Osteocyte (in vitro differentiated cells): Measurements from ENCODE around the gene CCDC146. TPM values are rescaled to one million over a fixed set of nuclear protein-coding genes. Genes with fewer than 3 reads are reported as not detected.
"Not testable (repeated sequence)": the region's sequence is repeated elsewhere in the genome, so short reads cannot be mapped to it uniquely, and the experiment has no call there.

ENCODE experiments used
- DNase-seq: peaks from one replicate; pipeline ENCODE4 v3.0.0; 2021; ENCODE audit warnings: mixed read lengths; ENCODE audit not compliant: unreplicated experiment; ENCODE audit errors: extremely low spot score
- H3K27ac Mint-ChIP-seq: one replicate; pipeline ENCODE4 v1.8.0; 2021; ENCODE audit warnings: mild to moderate bottlenecking, mixed read lengths; ENCODE audit not compliant: unreplicated experiment
- H3K27me3 Mint-ChIP-seq: one replicate; pipeline ENCODE4 v1.8.0; 2021; ENCODE audit warnings: mixed read lengths; ENCODE audit not compliant: unreplicated experiment
- H3K36me3 Mint-ChIP-seq: one replicate; pipeline ENCODE4 v1.8.0; 2021; ENCODE audit warnings: mixed read lengths; ENCODE audit not compliant: unreplicated experiment
- H3K4me1 Mint-ChIP-seq: one replicate; pipeline ENCODE4 v1.8.0; 2021; ENCODE audit warnings: mixed read lengths; ENCODE audit not compliant: unreplicated experiment
- H3K4me3 Mint-ChIP-seq: one replicate; pipeline ENCODE4 v1.8.0; 2021; ENCODE audit warnings: mild to moderate bottlenecking, moderate library complexity, mixed read lengths; ENCODE audit not compliant: unreplicated experiment
- H3K9me3 Mint-ChIP-seq: one replicate; pipeline ENCODE4 v1.8.0; 2021; ENCODE audit warnings: mixed read lengths; ENCODE audit not compliant: unreplicated experiment
- CTCF ChIP-seq: fragments of 200-600 bp; sonication (generic); IDR thresholded peaks from 2 replicates; pipeline ENCODE4 v1.5.0; 2021; ENCODE audit warnings: antibody characterized with exemption, mild to moderate bottlenecking, moderate library complexity
- total RNA-seq: library from RNA; stranded (reverse); gene quantifications from 2 replicates; pipeline ENCODE4 v1.2.1, GENCODE V29; 2021

Gene CCDC146
- total RNA-seq, 1 donor from 2014 or later = 5.1 TPM

- not testable (repeated sequence) for DNase-seq, H3K4me1 Mint-ChIP-seq, H3K4me3 Mint-ChIP-seq, H3K27me3 Mint-ChIP-seq, H3K36me3 Mint-ChIP-seq, H3K27ac Mint-ChIP-seq, H3K9me3 Mint-ChIP-seq
Measured at GRCh38 chr7:77107659-77108058, 14.8 kb upstream of the CCDC146 start.

- H3K36me3 Mint-ChIP-seq, DNase-seq, H3K27ac Mint-ChIP-seq, H3K9me3 Mint-ChIP-seq, H3K4me1 Mint-ChIP-seq, H3K4me3 Mint-ChIP-seq, H3K27me3 Mint-ChIP-seq: not testable (repeated sequence)
Measured at GRCh38 chr7:77108362-77108761, 14.1 kb upstream of the CCDC146 start.

- TF ChIP-seq CTCF = peak; percentile 55
- not testable (repeated sequence) for H3K27me3 Mint-ChIP-seq, H3K27ac Mint-ChIP-seq, H3K4me1 Mint-ChIP-seq, H3K36me3 Mint-ChIP-seq, H3K4me3 Mint-ChIP-seq, DNase-seq, H3K9me3 Mint-ChIP-seq
Measured at GRCh38 chr7:77112719-77113306, 9.6 kb upstream of the CCDC146 start.

GRCh38 chr7:77125486-77125885 is 3.1 kb downstream of the CCDC146 start:
- H3K36me3 Mint-ChIP-seq, H3K27ac Mint-ChIP-seq, DNase-seq, H3K4me3 Mint-ChIP-seq, H3K27me3 Mint-ChIP-seq, H3K9me3 Mint-ChIP-seq: not testable (repeated sequence)
- H3K4me1 Mint-ChIP-seq = peaks cover 11% of the 10 kb centered on the region
- peak; percentile 46 for TF ChIP-seq CTCF

GRCh38 chr7:77127009-77127408 is 4.6 kb downstream of the CCDC146 start:
- H3K4me3 Mint-ChIP-seq, H3K27ac Mint-ChIP-seq, DNase-seq, H3K27me3 Mint-ChIP-seq, H3K9me3 Mint-ChIP-seq, H3K4me1 Mint-ChIP-seq, H3K36me3 Mint-ChIP-seq: not testable (repeated sequence)

- H3K27me3 Mint-ChIP-seq, H3K27ac Mint-ChIP-seq: not testable (repeated sequence)
Measured at GRCh38 chr7:77128582-77129410, 6.4 kb downstream of the CCDC146 start.

GRCh38 chr7:77131781-77132180 is 9.4 kb downstream of the CCDC146 start:
- not testable (repeated sequence) for H3K4me3 Mint-ChIP-seq, H3K9me3 Mint-ChIP-seq, DNase-seq, H3K36me3 Mint-ChIP-seq, H3K27ac Mint-ChIP-seq, H3K27me3 Mint-ChIP-seq, H3K4me1 Mint-ChIP-seq

More at GRCh38 chr7:77128582-77129410, 6.4 kb downstream of the CCDC146 start:
- H3K4me3 Mint-ChIP-seq, H3K4me1 Mint-ChIP-seq, DNase-seq, H3K9me3 Mint-ChIP-seq, H3K36me3 Mint-ChIP-seq: not testable (repeated sequence)

GRCh38 chr7:77138668-77139067 is 16.3 kb downstream of the CCDC146 start:
- not testable (repeated sequence) for H3K4me1 Mint-ChIP-seq

GRCh38 chr7:77140291-77140690 is 17.9 kb downstream of the CCDC146 start:
- not testable (repeated sequence) for H3K36me3 Mint-ChIP-seq, H3K4me1 Mint-ChIP-seq, DNase-seq, H3K27ac Mint-ChIP-seq, H3K27me3 Mint-ChIP-seq, H3K4me3 Mint-ChIP-seq
- H3K9me3 Mint-ChIP-seq = peaks cover 10% of the 10 kb centered on the region

More at GRCh38 chr7:77138668-77139067, 16.3 kb downstream of the CCDC146 start:
- not testable (repeated sequence) for H3K27ac Mint-ChIP-seq, H3K36me3 Mint-ChIP-seq, H3K27me3 Mint-ChIP-seq, H3K4me3 Mint-ChIP-seq, H3K9me3 Mint-ChIP-seq, DNase-seq

GRCh38 chr7:77152232-77152631 is 29.8 kb downstream of the CCDC146 start:
- not testable (repeated sequence) for H3K27ac Mint-ChIP-seq, DNase-seq, H3K36me3 Mint-ChIP-seq, H3K27me3 Mint-ChIP-seq, H3K9me3 Mint-ChIP-seq, H3K4me3 Mint-ChIP-seq
- peaks cover 11% of the 10 kb centered on the region for H3K4me1 Mint-ChIP-seq
